K562 (cell line): ENCODE measurements around the gene MMP28. TPM values are rescaled to one million over a fixed set of nuclear protein-coding genes. Genes with fewer than 3 reads are reported as not detected.

ENCODE experiments used
- CAMTA2 ChIP-seq: fragments of 250-450 bp; sonication (Bioruptor Pico); conservative IDR thresholded peaks from 2 replicates; pipeline ENCODE4 v1.5.1; 2022
- DIDO1 ChIP-seq: fragments of 450-650 bp; IDR thresholded peaks from 2 replicates; pipeline ENCODE4 v1.6.1; 2016; ENCODE audit warnings: low read depth, missing biosample characterization, missing genetic modification characterization
- MCM7 ChIP-seq, 2 experiments: fragments of 450-650 bp; IDR thresholded peaks; 2 replicates each; pipeline ENCODE4 v1.6.1; 2016 to 2018
- polyA plus RNA-seq, 8 experiments: library from polyadenylated mRNA; depleted of rRNA in 4 of 8; stranded (reverse) in 5 of 8; unstranded in 3 of 8; fragments of >200 nt; fragmentation: Nextera tagmentation in 2 of 8; fragmentation: Illumina TruSeq in 1 of 8; extraction: Ambion mirVana in 2 of 8; extraction: Trizol in 1 of 8; gene quantifications; 2 replicates each; pipeline versions ENCODE4 v1.2.1 to v1.2.3, GENCODE V29; 2011 to 2014; ENCODE audit warnings: inconsistent platforms in 1 of 8, missing spikeins in 1 of 8
- total RNA-seq, 7 experiments: library from RNA; depleted of rRNA in 6 of 7; stranded (reverse); fragments of >200 nt in 6 of 7; fragmentation: Illumina TruSeq in 2 of 7; extraction: Trizol in 2 of 7; gene quantifications; 2 replicates each; pipeline versions ENCODE4 v1.2.1 to v1.2.3, GENCODE V29; 2011 to 2021; ENCODE audit warnings: low replicate concordance in 1 of 7
- TF ChIP-seq, protein P1 (sequence below): fragments of 250-450 bp; sonication (Bioruptor Pico); IDR thresholded peaks from 2 replicates; pipeline ENCODE4 v1.8.0; 2022; ENCODE audit warnings: inconsistent platforms, mild to moderate bottlenecking, moderate library complexity, borderline replicate concordance
- TF ChIP-seq, protein P2 (sequence below): fragments of 450-650 bp; IDR thresholded peaks from 2 replicates; pipeline ENCODE4 v1.6.1; 2016; ENCODE audit warnings: mild to moderate bottlenecking, moderate library complexity
- TF ChIP-seq, protein P3 (sequence below): fragments of 250-450 bp; sonication (Bioruptor Pico); IDR thresholded peaks from 2 replicates; pipeline ENCODE4 v1.5.1; 2021; ENCODE audit warnings: mild to moderate bottlenecking
- TF ChIP-seq, protein P4 (sequence below): sonication (generic); formaldehyde crosslinking; IDR thresholded peaks from 2 replicates; pipeline ENCODE4 v1.8.1; 2023; ENCODE audit warnings: missing genetic modification reagents, mild to moderate bottlenecking, borderline replicate concordance

The MMP28 gene
- total and polyA plus RNA-seq, 9 of the 15 experiments (the other 6 are each of a cell fraction or from before 2014, with no cell fraction given), result not detected

DNA sequence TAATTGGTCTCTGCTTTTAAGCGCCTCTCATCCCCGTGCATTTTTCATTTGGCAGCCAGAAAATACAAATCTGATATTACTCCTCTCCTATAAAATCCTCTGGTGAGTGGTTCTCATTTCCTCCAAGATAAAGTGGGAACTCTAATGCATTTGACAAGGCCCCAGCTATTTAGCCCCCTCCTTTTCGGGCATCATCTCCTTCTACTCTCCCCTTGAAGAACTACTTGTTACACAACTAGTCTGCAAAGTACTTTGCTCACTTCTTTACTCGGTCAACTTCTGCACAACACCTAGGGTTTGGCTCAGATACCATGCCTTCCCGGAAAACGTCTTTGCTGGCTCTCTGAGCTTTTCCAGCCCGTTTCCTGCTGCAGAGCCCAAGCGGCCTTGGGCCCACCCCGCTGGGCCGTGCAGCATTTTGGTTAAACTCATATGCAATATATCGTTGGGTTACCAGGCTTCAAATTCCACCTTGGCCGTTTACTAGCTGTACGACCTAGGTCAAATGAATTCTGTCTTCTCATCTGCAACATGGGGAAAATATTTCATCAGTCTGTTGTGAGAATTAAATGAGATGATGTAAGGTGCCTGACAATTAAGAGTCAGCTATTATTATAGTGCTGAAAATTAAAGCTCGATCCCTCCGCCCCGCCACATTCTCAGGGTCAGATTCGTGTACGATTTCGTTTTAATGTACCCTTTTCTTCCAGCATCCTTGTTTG, 13.0 kb upstream of the MMP28 start (continued):
- TF ChIP-seq, protein P1, sequence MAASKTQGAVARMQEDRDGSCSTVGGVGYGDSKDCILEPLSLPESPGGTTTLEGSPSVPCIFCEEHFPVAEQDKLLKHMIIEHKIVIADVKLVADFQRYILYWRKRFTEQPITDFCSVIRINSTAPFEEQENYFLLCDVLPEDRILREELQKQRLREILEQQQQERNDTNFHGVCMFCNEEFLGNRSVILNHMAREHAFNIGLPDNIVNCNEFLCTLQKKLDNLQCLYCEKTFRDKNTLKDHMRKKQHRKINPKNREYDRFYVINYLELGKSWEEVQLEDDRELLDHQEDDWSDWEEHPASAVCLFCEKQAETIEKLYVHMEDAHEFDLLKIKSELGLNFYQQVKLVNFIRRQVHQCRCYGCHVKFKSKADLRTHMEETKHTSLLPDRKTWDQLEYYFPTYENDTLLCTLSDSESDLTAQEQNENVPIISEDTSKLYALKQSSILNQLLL (CRISPR knock-in tag), result 0 out of 2 replicates have a peak, but pooled peaks have one; percentile 27
- TF ChIP-seq CAMTA2 (CRISPR knock-in tag) (no peak), MCM7 (IDR thresholded peaks at IDR 0.05) (no peak), DIDO1 (tag) (no peak)
- TF ChIP-seq, protein P2, sequence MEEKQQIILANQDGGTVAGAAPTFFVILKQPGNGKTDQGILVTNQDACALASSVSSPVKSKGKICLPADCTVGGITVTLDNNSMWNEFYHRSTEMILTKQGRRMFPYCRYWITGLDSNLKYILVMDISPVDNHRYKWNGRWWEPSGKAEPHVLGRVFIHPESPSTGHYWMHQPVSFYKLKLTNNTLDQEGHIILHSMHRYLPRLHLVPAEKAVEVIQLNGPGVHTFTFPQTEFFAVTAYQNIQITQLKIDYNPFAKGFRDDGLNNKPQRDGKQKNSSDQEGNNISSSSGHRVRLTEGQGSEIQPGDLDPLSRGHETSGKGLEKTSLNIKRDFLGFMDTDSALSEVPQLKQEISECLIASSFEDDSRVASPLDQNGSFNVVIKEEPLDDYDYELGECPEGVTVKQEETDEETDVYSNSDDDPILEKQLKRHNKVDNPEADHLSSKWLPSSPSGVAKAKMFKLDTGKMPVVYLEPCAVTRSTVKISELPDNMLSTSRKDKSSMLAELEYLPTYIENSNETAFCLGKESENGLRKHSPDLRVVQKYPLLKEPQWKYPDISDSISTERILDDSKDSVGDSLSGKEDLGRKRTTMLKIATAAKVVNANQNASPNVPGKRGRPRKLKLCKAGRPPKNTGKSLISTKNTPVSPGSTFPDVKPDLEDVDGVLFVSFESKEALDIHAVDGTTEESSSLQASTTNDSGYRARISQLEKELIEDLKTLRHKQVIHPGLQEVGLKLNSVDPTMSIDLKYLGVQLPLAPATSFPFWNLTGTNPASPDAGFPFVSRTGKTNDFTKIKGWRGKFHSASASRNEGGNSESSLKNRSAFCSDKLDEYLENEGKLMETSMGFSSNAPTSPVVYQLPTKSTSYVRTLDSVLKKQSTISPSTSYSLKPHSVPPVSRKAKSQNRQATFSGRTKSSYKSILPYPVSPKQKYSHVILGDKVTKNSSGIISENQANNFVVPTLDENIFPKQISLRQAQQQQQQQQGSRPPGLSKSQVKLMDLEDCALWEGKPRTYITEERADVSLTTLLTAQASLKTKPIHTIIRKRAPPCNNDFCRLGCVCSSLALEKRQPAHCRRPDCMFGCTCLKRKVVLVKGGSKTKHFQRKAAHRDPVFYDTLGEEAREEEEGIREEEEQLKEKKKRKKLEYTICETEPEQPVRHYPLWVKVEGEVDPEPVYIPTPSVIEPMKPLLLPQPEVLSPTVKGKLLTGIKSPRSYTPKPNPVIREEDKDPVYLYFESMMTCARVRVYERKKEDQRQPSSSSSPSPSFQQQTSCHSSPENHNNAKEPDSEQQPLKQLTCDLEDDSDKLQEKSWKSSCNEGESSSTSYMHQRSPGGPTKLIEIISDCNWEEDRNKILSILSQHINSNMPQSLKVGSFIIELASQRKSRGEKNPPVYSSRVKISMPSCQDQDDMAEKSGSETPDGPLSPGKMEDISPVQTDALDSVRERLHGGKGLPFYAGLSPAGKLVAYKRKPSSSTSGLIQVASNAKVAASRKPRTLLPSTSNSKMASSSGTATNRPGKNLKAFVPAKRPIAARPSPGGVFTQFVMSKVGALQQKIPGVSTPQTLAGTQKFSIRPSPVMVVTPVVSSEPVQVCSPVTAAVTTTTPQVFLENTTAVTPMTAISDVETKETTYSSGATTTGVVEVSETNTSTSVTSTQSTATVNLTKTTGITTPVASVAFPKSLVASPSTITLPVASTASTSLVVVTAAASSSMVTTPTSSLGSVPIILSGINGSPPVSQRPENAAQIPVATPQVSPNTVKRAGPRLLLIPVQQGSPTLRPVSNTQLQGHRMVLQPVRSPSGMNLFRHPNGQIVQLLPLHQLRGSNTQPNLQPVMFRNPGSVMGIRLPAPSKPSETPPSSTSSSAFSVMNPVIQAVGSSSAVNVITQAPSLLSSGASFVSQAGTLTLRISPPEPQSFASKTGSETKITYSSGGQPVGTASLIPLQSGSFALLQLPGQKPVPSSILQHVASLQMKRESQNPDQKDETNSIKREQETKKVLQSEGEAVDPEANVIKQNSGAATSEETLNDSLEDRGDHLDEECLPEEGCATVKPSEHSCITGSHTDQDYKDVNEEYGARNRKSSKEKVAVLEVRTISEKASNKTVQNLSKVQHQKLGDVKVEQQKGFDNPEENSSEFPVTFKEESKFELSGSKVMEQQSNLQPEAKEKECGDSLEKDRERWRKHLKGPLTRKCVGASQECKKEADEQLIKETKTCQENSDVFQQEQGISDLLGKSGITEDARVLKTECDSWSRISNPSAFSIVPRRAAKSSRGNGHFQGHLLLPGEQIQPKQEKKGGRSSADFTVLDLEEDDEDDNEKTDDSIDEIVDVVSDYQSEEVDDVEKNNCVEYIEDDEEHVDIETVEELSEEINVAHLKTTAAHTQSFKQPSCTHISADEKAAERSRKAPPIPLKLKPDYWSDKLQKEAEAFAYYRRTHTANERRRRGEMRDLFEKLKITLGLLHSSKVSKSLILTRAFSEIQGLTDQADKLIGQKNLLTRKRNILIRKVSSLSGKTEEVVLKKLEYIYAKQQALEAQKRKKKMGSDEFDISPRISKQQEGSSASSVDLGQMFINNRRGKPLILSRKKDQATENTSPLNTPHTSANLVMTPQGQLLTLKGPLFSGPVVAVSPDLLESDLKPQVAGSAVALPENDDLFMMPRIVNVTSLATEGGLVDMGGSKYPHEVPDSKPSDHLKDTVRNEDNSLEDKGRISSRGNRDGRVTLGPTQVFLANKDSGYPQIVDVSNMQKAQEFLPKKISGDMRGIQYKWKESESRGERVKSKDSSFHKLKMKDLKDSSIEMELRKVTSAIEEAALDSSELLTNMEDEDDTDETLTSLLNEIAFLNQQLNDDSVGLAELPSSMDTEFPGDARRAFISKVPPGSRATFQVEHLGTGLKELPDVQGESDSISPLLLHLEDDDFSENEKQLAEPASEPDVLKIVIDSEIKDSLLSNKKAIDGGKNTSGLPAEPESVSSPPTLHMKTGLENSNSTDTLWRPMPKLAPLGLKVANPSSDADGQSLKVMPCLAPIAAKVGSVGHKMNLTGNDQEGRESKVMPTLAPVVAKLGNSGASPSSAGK, result peak; percentile 59; the same call in 1 of the 2 replicates
- TF ChIP-seq, protein P3, sequence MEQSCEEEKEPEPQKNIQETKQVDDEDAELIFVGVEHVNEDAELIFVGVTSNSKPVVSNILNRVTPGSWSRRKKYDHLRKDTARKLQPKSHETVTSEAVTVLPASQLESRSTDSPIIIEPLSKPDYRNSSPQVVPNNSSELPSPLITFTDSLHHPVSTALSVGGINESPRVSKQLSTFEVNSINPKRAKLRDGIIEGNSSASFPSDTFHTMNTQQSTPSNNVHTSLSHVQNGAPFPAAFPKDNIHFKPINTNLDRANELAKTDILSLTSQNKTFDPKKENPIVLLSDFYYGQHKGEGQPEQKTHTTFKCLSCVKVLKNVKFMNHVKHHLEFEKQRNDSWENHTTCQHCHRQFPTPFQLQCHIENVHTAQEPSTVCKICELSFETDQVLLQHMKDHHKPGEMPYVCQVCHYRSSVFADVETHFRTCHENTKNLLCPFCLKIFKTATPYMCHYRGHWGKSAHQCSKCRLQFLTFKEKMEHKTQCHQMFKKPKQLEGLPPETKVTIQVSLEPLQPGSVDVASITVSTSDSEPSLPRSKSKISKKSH (CRISPR knock-in tag), result no peak
- TF ChIP-seq, protein P4, sequence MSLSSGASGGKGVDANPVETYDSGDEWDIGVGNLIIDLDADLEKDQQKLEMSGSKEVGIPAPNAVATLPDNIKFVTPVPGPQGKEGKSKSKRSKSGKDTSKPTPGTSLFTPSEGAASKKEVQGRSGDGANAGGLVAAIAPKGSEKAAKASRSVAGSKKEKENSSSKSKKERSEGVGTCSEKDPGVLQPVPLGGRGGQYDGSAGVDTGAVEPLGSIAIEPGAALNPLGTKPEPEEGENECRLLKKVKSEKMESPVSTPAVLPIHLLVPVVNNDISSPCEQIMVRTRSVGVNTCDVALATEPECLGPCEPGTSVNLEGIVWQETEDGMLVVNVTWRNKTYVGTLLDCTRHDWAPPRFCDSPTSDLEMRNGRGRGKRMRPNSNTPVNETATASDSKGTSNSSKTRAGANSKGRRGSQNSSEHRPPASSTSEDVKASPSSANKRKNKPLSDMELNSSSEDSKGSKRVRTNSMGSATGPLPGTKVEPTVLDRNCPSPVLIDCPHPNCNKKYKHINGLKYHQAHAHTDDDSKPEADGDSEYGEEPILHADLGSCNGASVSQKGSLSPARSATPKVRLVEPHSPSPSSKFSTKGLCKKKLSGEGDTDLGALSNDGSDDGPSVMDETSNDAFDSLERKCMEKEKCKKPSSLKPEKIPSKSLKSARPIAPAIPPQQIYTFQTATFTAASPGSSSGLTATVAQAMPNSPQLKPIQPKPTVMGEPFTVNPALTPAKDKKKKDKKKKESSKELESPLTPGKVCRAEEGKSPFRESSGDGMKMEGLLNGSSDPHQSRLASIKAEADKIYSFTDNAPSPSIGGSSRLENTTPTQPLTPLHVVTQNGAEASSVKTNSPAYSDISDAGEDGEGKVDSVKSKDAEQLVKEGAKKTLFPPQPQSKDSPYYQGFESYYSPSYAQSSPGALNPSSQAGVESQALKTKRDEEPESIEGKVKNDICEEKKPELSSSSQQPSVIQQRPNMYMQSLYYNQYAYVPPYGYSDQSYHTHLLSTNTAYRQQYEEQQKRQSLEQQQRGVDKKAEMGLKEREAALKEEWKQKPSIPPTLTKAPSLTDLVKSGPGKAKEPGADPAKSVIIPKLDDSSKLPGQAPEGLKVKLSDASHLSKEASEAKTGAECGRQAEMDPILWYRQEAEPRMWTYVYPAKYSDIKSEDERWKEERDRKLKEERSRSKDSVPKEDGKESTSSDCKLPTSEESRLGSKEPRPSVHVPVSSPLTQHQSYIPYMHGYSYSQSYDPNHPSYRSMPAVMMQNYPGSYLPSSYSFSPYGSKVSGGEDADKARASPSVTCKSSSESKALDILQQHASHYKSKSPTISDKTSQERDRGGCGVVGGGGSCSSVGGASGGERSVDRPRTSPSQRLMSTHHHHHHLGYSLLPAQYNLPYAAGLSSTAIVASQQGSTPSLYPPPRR (CRISPR knock-in tag), result no peak
